Panc1 (cell line): Measurements from ENCODE around the gene PTPRK. TPM values are rescaled to one million over a fixed set of nuclear protein-coding genes. Genes with fewer than 3 reads are reported as not detected.

Experiments used
- ATAC-seq: fragments of 200-7000 bp; cut with Tn5 transposase; 2 replicates; pipeline ENCODE4 v1.9.1; 2020; ENCODE audit warnings: mild to moderate bottlenecking, moderate library complexity
- BruUV-seq: library from RNA; stranded (reverse); fragments of 400-500 nt; replicated peaks from 2 replicates; lab custom pipeline; 2021; lab: Mats Ljungman, UMichigan
- CTCF ChIA-PET: fragments of 300-600 bp; sonication (Branson Sonifier 250); formaldehyde crosslinking; loops from one replicate; lab custom pipeline; 2022; ENCODE audit warnings: antibody characterized with exemption; lab: Charles Lee
- POLR2A ChIA-PET: fragments of 300-600 bp; sonication (Branson Sonifier 250); formaldehyde crosslinking; loops from one replicate; lab custom pipeline; 2022; ENCODE audit warnings: antibody characterized with exemption; lab: Charles Lee
- DNase-seq: peaks from one replicate; pipeline ENCODE4 v3.0.0-alpha.2; 2010; ENCODE audit warnings: low read depth, low spot score
- H3K27ac ChIP-seq: 2 replicates; pipeline ENCODE4 v1.5.1; 2011; ENCODE audit warnings: mild to moderate bottlenecking, low read length, inconsistent platforms
- H3K27me3 ChIP-seq: fragments of 200-500 bp; sonication (Bioruptor generic); 2 replicates; pipeline ENCODE4 v1.6.0; 2014; ENCODE audit warnings: low read length, inconsistent platforms; ENCODE audit not compliant: control insufficient read depth, insufficient read depth
- H3K36me3 ChIP-seq: fragments of 200-500 bp; sonication (Bioruptor generic); 2 replicates; pipeline ENCODE4 v1.5.1; 2014; ENCODE audit warnings: inconsistent platforms, mild to moderate bottlenecking, low read length, moderate library complexity; ENCODE audit not compliant: control insufficient read depth, insufficient read depth
- H3K4me1 ChIP-seq: 2 replicates; pipeline ENCODE4 v1.5.1; 2011; ENCODE audit warnings: inconsistent platforms, mild to moderate bottlenecking, low read length, moderate library complexity; ENCODE audit not compliant: control insufficient read depth, insufficient read depth
- H3K4me3 ChIP-seq, 2 experiments: 2 replicates each; pipeline ENCODE4 v1.5.1; 2011 to 2012; ENCODE audit warnings: low read depth in 2 of 2, low read length in 2 of 2, mild to moderate bottlenecking in 2 of 2, inconsistent platforms in 1 of 2, moderate library complexity in 1 of 2
- H3K9me3 ChIP-seq: fragments of 200-500 bp; sonication (Bioruptor generic); 2 replicates; pipeline ENCODE4 v1.5.1; 2014; ENCODE audit warnings: low read depth, mild to moderate bottlenecking, inconsistent platforms, low read length, moderate library complexity; ENCODE audit not compliant: control insufficient read depth, insufficient read depth
- CTCF ChIP-seq: fragments of 450-650 bp; IDR thresholded peaks from 2 replicates; pipeline ENCODE4 v1.5.1; 2017; ENCODE audit warnings: mild to moderate bottlenecking
- POLR2AphosphoS5 ChIP-seq: IDR thresholded peaks from 2 replicates; pipeline ENCODE4 v1.6.1; 2012; ENCODE audit warnings: mild to moderate bottlenecking, low read depth, low read length, moderate library complexity
- REST ChIP-seq, 2 experiments: IDR thresholded peaks; 2 replicates each; pipeline ENCODE4 v1.6.1; 2011 to 2012; ENCODE audit warnings: low read depth in 2 of 2, control low read depth in 1 of 2, low read length in 1 of 2, mild to moderate bottlenecking in 1 of 2, moderate library complexity in 1 of 2; ENCODE audit not compliant: insufficient read depth in 1 of 2
- SIN3A ChIP-seq: IDR thresholded peaks from 2 replicates; pipeline ENCODE4 v1.6.1; 2012; ENCODE audit warnings: low read depth, mild to moderate bottlenecking, low read length, moderate library complexity, borderline replicate concordance; ENCODE audit not compliant: insufficient read depth
- TCF7L2 ChIP-seq: IDR thresholded peaks from 2 replicates; pipeline ENCODE4 v1.6.1; 2011; ENCODE audit warnings: mild to moderate bottlenecking, low read depth, low read length, inconsistent platforms
- in situ Hi-C: cut with HindIII; loops from 2 replicates; pipeline ENCODE4 v1.10.0; 2016; ENCODE audit warnings: low sequenced_read_pairs, low pct_unique_long_range_greater_than_20kb
- intact Hi-C: fragments of 100-400 bp; cut with micrococcal nuclease; formaldehyde crosslinking; loops from one replicate; pipeline ENCODE4 v1.10.0; 2022; ENCODE audit not compliant: unreplicated experiment
- total RNA-seq: library from RNA; stranded (reverse); gene quantifications from one replicate; pipeline ENCODE4 v1.2.1, GENCODE V29; 2021; ENCODE audit not compliant: unreplicated experiment

PTPRK gene
- total RNA-seq, 1 experiment from 2014 or later, result 61.8 TPM

GRCh38 chr6:128280066-128280465 is 240.3 kb downstream of the PTPRK start:
- Histone ChIP-seq H3K27me3 (no peaks in the 10 kb centered on the region), H3K36me3 (no peaks in the 10 kb centered on the region), H3K27ac (no peak overlapping the region), H3K9me3 (no peaks in the 10 kb centered on the region), H3K4me3 (no peak overlapping the region), H3K4me1 (peaks cover 10% of the 10 kb centered on the region; the same call in 1 of the 2 replicates)
- intact Hi-C loops, result no loop called here
- in situ Hi-C loops, result no loop called here
- POLR2A ChIA-PET, result no interaction called here
- CTCF ChIA-PET, result no interaction called here
- no TSS peak for BruUV-seq
- no peak for TF ChIP-seq POLR2AphosphoS5
- TF ChIP-seq REST (IDR thresholded peaks at IDR 0.05; ENCODE audit: insufficient read depth in 1 of 2, low read depth in 2 of 2, low read length in 1 of 2), result no peak
- no peak for TF ChIP-seq TCF7L2
- no peak for TF ChIP-seq SIN3A
- TF ChIP-seq CTCF, result no peak
- DNase-seq (no peak), ATAC-seq (no peak)

GRCh38 chr6:128278836-128279235 is 241.6 kb downstream of the PTPRK start:
- DNase-seq (no peak), ATAC-seq (no peak)
- intact Hi-C loops, result no loop called here
- in situ Hi-C loops, result no loop called here
- CTCF ChIA-PET, result no interaction called here
- BruUV-seq, result no TSS peak
- no peak overlapping the region for H3K4me3 ChIP-seq
- no peak overlapping the region for H3K27ac ChIP-seq
- POLR2A ChIA-PET, result interaction anchor here (0.6 kb wide), 1 partner anchor 246 kb away, joined by 6 read pairs; no protein-coding TSS in a partner anchor
- H3K36me3 ChIP-seq, result no peaks in the 10 kb centered on the region
- H3K27me3 ChIP-seq, result no peaks in the 10 kb centered on the region
- TF ChIP-seq POLR2AphosphoS5 (no peak), CTCF (no peak), REST (IDR thresholded peaks at IDR 0.05; ENCODE audit: insufficient read depth in 1 of 2, low read depth in 2 of 2, low read length in 1 of 2) (no peak), TCF7L2 (no peak), SIN3A (no peak)
- H3K4me1 ChIP-seq, result peaks cover 16% of the 10 kb centered on the region; the same call in 1 of the 2 replicates
- no peaks in the 10 kb centered on the region for H3K9me3 ChIP-seq
